Measurements from ENCODE around the gene ENTPD8. TPM values are rescaled to one million over a fixed set of nuclear protein-coding genes. Genes with fewer than 3 reads are reported as not detected.

Gene ENTPD8
- polyA plus RNA-seq, 4 donors = 0.20 to 0.70 (median 0.32) TPM

- DNase-seq (ENCODE audit: low read depth in 4 of 4, low spot score in 3 of 4) = no peak
These were observed 8.1 kb upstream of the ENTPD8 start for GRCh38 chr9:137449081-137449844.

GRCh38 chr9:137448602-137448962 is 7.4 kb upstream of the ENTPD8 start:
- no peak for DNase-seq (ENCODE audit: low read depth in 4 of 4, low spot score in 3 of 4)

GRCh38 chr9:137447722-137448601 is 6.8 kb upstream of the ENTPD8 start:
- DNase-seq (ENCODE audit: low read depth in 4 of 4, low spot score in 3 of 4) = no peak

GRCh38 chr9:137446851-137447471 is 5.8 kb upstream of the ENTPD8 start:
- no peak for DNase-seq (ENCODE audit: low read depth in 4 of 4, low spot score in 3 of 4)

- no peak for DNase-seq (ENCODE audit: low read depth in 4 of 4, low spot score in 3 of 4)
These were observed 4.8 kb upstream of the ENTPD8 start for GRCh38 chr9:137445930-137446431.

- no peak for DNase-seq (ENCODE audit: low read depth in 4 of 4, low spot score in 3 of 4)
These were observed 4.2 kb upstream of the ENTPD8 start for GRCh38 chr9:137445275-137445807.

- no peak for DNase-seq (ENCODE audit: low read depth in 4 of 4, low spot score in 3 of 4)
These were observed 3.1 kb upstream of the ENTPD8 start for GRCh38 chr9:137444106-137444790.

- no peak for DNase-seq (ENCODE audit: low read depth in 4 of 4, low spot score in 3 of 4)
These were observed 771 bp upstream of the ENTPD8 start for GRCh38 chr9:137441935-137442321.

GRCh38 chr9:137439158-137439714 is 1.9 kb downstream of the ENTPD8 start:
- DNase-seq (ENCODE audit: low read depth in 4 of 4, low spot score in 3 of 4) = no peak

GRCh38 chr9:137438591-137439157 is 2.5 kb downstream of the ENTPD8 start:
- no peak for DNase-seq (ENCODE audit: low read depth in 4 of 4, low spot score in 3 of 4)

GRCh38 chr9:137437691-137438590 is 3.2 kb downstream of the ENTPD8 start:
- DNase-seq (ENCODE audit: low read depth in 4 of 4, low spot score in 3 of 4) = no peak

GRCh38 chr9:137436761-137437600 is 4.2 kb downstream of the ENTPD8 start:
- no peak for DNase-seq (ENCODE audit: low read depth in 4 of 4, low spot score in 3 of 4)

- DNase-seq (ENCODE audit: low read depth in 4 of 4, low spot score in 3 of 4) = no peak
These were observed 5.0 kb downstream of the ENTPD8 start for GRCh38 chr9:137435980-137436760.

- no peak for DNase-seq (ENCODE audit: low read depth in 4 of 4, low spot score in 3 of 4)
These were observed 5.7 kb downstream of the ENTPD8 start for GRCh38 chr9:137435381-137435891.

GRCh38 chr9:137434498-137435380 is 6.4 kb downstream of the ENTPD8 start:
- no peak for DNase-seq (ENCODE audit: low read depth in 4 of 4, low spot score in 3 of 4)

GRCh38 chr9:137433916-137434431 is 7.2 kb downstream of the ENTPD8 start:
- no peak for DNase-seq (ENCODE audit: low read depth in 4 of 4, low spot score in 3 of 4)
